ENCODE measurements around the gene CDS2. TPM values are rescaled to one million over a fixed set of nuclear protein-coding genes. Genes with fewer than 3 reads are reported as not detected.
A peak's percentile ranks its signal among the peaks of the same experiment; 100 is the strongest.

Gene CDS2
- total and polyA plus RNA-seq, 2 of the 13 experiments (the other 11 are each of a cell fraction or from before 2014, with no cell fraction given) = 81.3 to 153 TPM

GRCh38 chr20:5160882-5161281 is 34.1 kb downstream of the CDS2 start:
- Histone ChIP-seq H3K36me3 (replicated peaks in 1 of 2; ENCODE audit: control insufficient read depth in 1 of 2, insufficient read depth in 2 of 2, low read length in 2 of 2) (peaks cover 0 to 1% of the 10 kb centered on the region in 2 experiments; a peak in 1 of 5 replicates), H3K9me3 (ENCODE audit: low read length) (no peaks in the 10 kb centered on the region), H3K27me3 (ENCODE audit: control insufficient read depth in 1 of 2, insufficient read depth in 2 of 2, low read length in 2 of 2) (no peaks in the 10 kb centered on the region), H3K4me3 (replicated peaks in 1 of 3; ENCODE audit: insufficient read depth in 1 of 3, low read depth in 2 of 3, low read length in 3 of 3) (no peak overlapping the region), H3K79me2 (ENCODE audit: insufficient read depth, low read length) (peaks cover 94% of the 10 kb centered on the region), H4K20me1 (ENCODE audit: insufficient read depth, low read length) (peaks cover 2% of the 10 kb centered on the region), H3K9ac (ENCODE audit: insufficient read depth, low read depth, low read length) (no peak overlapping the region), H3K27ac (ENCODE audit: extremely low read length, insufficient read depth, low read length) (no peak overlapping the region), H3K4me1 (ENCODE audit: insufficient read depth, low read length) (peaks cover 68% of the 10 kb centered on the region), H2AFZ (ENCODE audit: low read length) (no peak overlapping the region), H3K4me2 (ENCODE audit: low read depth, low read length) (no peak overlapping the region)
- in situ Hi-C loops (cut with HindIII; ENCODE audit: extremely low pct_ligation_motif_present, low pct_unique_long_range_greater_than_20kb) = no loop called here
- ATAC-seq (no peak), FAIRE-seq (no peak), DNase-seq (ENCODE audit: low spot score) (no peak)
- POLR2A ChIA-PET = no interaction called here
- CTCF ChIA-PET (ENCODE audit: low intra/inter-chr PET ratio, low total read pairs) = no interaction called here
- intact Hi-C loops (cut with micrococcal nuclease; ENCODE audit: unreplicated experiment) = no loop called here
- BruUV-seq (replicated peaks) = no TSS peak
- peak; percentile 89 for TF ChIP-seq NFE2L2 (IDR thresholded peaks at IDR 0.05; ENCODE audit: low read length)
- peak; percentile 83 for TF ChIP-seq MAFF (IDR thresholded peaks at IDR 0.05; ENCODE audit: low read depth, low read length)
- TF ChIP-seq CENPX (CRISPR knock-in tag; IDR thresholded peaks at IDR 0.05) = no peak
- no peak for TF ChIP-seq TERF1 (CRISPR knock-in tag; IDR thresholded peaks at IDR 0.05)
- no peak for TF ChIP-seq ZNF276 (CRISPR knock-in tag; IDR thresholded peaks at IDR 0.05; ENCODE audit: low read depth)
- TF ChIP-seq ZNF234 (CRISPR knock-in tag; conservative IDR thresholded peaks at IDR 0.05) = no peak
- no peak for TF ChIP-seq DZIP1 (CRISPR knock-in tag; IDR thresholded peaks at IDR 0.05)
- TF ChIP-seq SNRNP70 (IDR thresholded peaks at IDR 0.05; ENCODE audit: low read depth, low read length) = no peak
- no peak for TF ChIP-seq ZNF678 (CRISPR knock-in tag; IDR thresholded peaks at IDR 0.05)
- TF ChIP-seq KDM1A (CRISPR knock-in tag; IDR thresholded peaks at IDR 0.05) = no peak
- no peak for TF ChIP-seq EED (CRISPR knock-in tag; IDR thresholded peaks at IDR 0.05)
- TF ChIP-seq NFE2 (CRISPR knock-in tag; IDR thresholded peaks at IDR 0.05) = 0 out of 2 replicates have a peak, but pooled peaks have one; percentile 34
- no peak for TF ChIP-seq PBX2 (CRISPR knock-in tag; IDR thresholded peaks at IDR 0.05)
- TF ChIP-seq ZNF3 (CRISPR knock-in tag; IDR thresholded peaks at IDR 0.05) = no peak
- TF ChIP-seq KLF15 (CRISPR knock-in tag; IDR thresholded peaks at IDR 0.05; ENCODE audit: borderline replicate concordance) = no peak
- TF ChIP-seq IRF9 (CRISPR knock-in tag; IDR thresholded peaks at IDR 0.05; ENCODE audit: borderline replicate concordance) = no peak
- TF ChIP-seq ZNF256 (CRISPR knock-in tag; conservative IDR thresholded peaks at IDR 0.05) = no peak
- TF ChIP-seq POLR2AphosphoS2 (IDR thresholded peaks at IDR 0.05; ENCODE audit: low read depth, low read length) = no peak
- TF ChIP-seq MAFK (conservative IDR thresholded peaks at IDR 0.05 in 1 of 2, IDR thresholded peaks at IDR 0.05 in 1 of 2; ENCODE audit: low read length in 2 of 2) = peak; percentile 88 to 89
- no peak for TF ChIP-seq ZNF446 (CRISPR knock-in tag; IDR thresholded peaks at IDR 0.05)

Measured in HepG2 (cell line).